GM19455 (cell line): Measurements from ENCODE around the gene TPP2.

Source experiments
- ATAC-seq: cut with Tn5 transposase; IDR thresholded peaks from one replicate; pipeline ENCODE4 v1.9.1; 2021; ENCODE audit not compliant: unreplicated experiment

The TPP2 gene

GRCh38 chr13:102690883-102691282 is 94.1 kb downstream of the TPP2 start:
- no peak for ATAC-seq

GRCh38 chr13:102692491-102692826 is 95.7 kb downstream of the TPP2 start:
- no peak for ATAC-seq

- ATAC-seq = no peak
These were observed 96.5 kb downstream of the TPP2 start for GRCh38 chr13:102693250-102693649.

- ATAC-seq = no peak
These were observed 97.0 kb downstream of the TPP2 start for GRCh38 chr13:102693776-102694175.

GRCh38 chr13:102694937-102695336 is 98.2 kb downstream of the TPP2 start, which contains the start of gene METTL21C:
TSS of gene METTL21C (minus strand) at chr13:102695044. CDS start at chr13:102694498, 546 bp downstream.
- ATAC-seq = no peak

- no peak for ATAC-seq
These were observed 99.7 kb downstream of the TPP2 start for GRCh38 chr13:102696465-102696864.

GRCh38 chr13:102697264-102697663 is 100.5 kb downstream of the TPP2 start:
- ATAC-seq = no peak

- no peak for ATAC-seq
These were observed 101.3 kb downstream of the TPP2 start for GRCh38 chr13:102697929-102698648.

- ATAC-seq = no peak
These were observed 101.8 kb downstream of the TPP2 start for GRCh38 chr13:102698649-102698980.

GRCh38 chr13:102699504-102699903 is 102.7 kb downstream of the TPP2 start:
- no peak for ATAC-seq

- ATAC-seq = no peak
These were observed 103.6 kb downstream of the TPP2 start for GRCh38 chr13:102700088-102701031.

GRCh38 chr13:102701331-102701730 is 104.5 kb downstream of the TPP2 start:
- ATAC-seq = no peak

- no peak for ATAC-seq
These were observed 106.4 kb downstream of the TPP2 start for GRCh38 chr13:102702965-102703725.

- no peak for ATAC-seq
These were observed 106.9 kb downstream of the TPP2 start for GRCh38 chr13:102703726-102704035.

GRCh38 chr13:102704238-102705058 is 107.7 kb downstream of the TPP2 start:
- no peak for ATAC-seq

- ATAC-seq = no peak
These were observed 110.7 kb downstream of the TPP2 start for GRCh38 chr13:102707467-102707866.

- no peak for ATAC-seq
These were observed 111.4 kb downstream of the TPP2 start for GRCh38 chr13:102708211-102708610.

- no peak for ATAC-seq
These were observed 112.2 kb downstream of the TPP2 start for GRCh38 chr13:102708991-102709390.

- ATAC-seq = no peak
These were observed 112.8 kb downstream of the TPP2 start for GRCh38 chr13:102709536-102709935.

- ATAC-seq = no peak
These were observed 113.5 kb downstream of the TPP2 start for GRCh38 chr13:102710261-102710679.

GRCh38 chr13:102715447-102715846 is 118.7 kb downstream of the TPP2 start:
- no peak for ATAC-seq
